Keratinocyte (primary cell): ENCODE data around the gene SMIM7.

Source experiments
- EZH2 ChIP-seq: IDR thresholded peaks from one replicate; pipeline ENCODE4 v1.6.1; 2012; ENCODE audit warnings: inconsistent platforms, mild to moderate bottlenecking, low read length, moderate library complexity
- TF ChIP-seq, protein P1 (sequence below), 3 experiments: IDR thresholded peaks in 1 of 3; conservative IDR thresholded peaks in 1 of 3; optimal IDR thresholded peaks in 1 of 3; 2 replicates in 2 of 3; 3 replicates in 1 of 3; pipeline versions ENCODE3 to v1.5.1; 2011; ENCODE audit warnings: low read length in 3 of 3, mild to moderate bottlenecking in 3 of 3, moderate library complexity in 2 of 3, control low read depth in 1 of 3, inconsistent platforms in 1 of 3; ENCODE audit not compliant: insufficient read depth in 2 of 3; ENCODE audit errors: extremely low read depth in 1 of 3

DNA sequence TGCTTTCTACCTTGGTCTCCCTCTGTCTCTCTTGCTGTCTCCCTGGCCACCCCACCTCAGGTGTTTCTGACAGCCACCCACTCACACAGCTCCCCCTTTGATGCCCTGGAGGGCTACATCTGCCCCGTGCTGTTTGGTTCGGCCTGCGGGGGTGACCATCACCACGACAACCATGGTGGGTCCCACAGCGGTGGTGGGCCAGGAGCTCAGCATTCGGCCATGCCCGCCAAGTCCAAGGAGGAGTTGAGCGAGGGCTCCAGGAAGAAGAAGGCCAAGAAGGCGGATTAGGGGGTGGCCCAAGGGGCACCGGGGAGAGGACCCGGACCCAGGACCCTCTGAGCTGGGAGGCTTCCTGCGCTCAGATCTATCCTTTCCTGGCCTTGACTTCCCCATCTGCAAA, 28.1 kb upstream of the SMIM7 start:
- TF ChIP-seq, protein P1, sequence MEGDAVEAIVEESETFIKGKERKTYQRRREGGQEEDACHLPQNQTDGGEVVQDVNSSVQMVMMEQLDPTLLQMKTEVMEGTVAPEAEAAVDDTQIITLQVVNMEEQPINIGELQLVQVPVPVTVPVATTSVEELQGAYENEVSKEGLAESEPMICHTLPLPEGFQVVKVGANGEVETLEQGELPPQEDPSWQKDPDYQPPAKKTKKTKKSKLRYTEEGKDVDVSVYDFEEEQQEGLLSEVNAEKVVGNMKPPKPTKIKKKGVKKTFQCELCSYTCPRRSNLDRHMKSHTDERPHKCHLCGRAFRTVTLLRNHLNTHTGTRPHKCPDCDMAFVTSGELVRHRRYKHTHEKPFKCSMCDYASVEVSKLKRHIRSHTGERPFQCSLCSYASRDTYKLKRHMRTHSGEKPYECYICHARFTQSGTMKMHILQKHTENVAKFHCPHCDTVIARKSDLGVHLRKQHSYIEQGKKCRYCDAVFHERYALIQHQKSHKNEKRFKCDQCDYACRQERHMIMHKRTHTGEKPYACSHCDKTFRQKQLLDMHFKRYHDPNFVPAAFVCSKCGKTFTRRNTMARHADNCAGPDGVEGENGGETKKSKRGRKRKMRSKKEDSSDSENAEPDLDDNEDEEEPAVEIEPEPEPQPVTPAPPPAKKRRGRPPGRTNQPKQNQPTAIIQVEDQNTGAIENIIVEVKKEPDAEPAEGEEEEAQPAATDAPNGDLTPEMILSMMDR (optimal IDR thresholded peaks at IDR 0.05 in 1 of 3, IDR thresholded peaks at IDR 0.05 in 1 of 3, conservative IDR thresholded peaks at IDR 0.05 in 1 of 3; ENCODE audit: extremely low read depth in 1 of 3, insufficient read depth in 2 of 3, low read length in 3 of 3): no peak
- TF ChIP-seq EZH2: no peak
